CD4-positive, alpha-beta T cell treated with Interleukin-15 for 1 hour (primary cell): Measurements from ENCODE around the gene CHAT.

ENCODE experiments used
- DNase-seq: peaks from one replicate; pipeline ENCODE4 v3.0.0-alpha.2; 2020

The CHAT gene

DNA sequence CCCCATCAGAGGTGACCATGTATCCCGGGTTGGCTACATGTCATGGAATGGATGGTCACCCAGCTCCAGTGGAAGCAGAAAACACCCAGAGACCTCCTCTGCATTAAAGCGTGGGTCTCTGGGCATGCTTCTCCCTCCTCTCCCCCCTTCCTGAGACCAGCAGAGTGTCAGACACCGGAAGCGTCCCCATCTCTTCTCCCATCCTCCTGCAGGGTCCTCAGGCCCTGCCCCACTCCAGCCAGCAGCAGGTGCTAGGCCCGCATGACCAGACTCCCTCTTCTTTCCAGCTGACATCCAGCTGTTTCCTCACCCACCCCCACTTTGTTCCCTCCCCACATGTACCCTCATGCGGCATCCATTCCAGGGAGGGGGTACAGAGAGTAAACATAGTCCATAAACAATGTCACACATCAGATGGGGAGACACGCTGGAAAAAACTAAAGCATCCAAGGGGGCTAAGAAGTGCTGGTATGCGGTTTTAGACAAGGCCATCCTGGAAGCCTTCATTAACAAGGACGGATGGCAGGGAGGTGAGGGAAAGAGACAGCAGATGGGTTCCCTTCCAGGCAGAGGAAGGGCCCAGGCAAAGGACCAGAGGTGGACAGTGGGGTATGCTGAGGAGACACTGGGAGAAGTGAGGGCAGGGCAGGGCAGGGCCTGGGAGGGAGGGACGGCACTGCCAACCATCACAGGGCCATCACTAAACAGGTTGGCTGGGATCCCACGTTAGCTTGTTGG lies 16.2 kb upstream of the CHAT start:
- no peak for DNase-seq

DNA sequence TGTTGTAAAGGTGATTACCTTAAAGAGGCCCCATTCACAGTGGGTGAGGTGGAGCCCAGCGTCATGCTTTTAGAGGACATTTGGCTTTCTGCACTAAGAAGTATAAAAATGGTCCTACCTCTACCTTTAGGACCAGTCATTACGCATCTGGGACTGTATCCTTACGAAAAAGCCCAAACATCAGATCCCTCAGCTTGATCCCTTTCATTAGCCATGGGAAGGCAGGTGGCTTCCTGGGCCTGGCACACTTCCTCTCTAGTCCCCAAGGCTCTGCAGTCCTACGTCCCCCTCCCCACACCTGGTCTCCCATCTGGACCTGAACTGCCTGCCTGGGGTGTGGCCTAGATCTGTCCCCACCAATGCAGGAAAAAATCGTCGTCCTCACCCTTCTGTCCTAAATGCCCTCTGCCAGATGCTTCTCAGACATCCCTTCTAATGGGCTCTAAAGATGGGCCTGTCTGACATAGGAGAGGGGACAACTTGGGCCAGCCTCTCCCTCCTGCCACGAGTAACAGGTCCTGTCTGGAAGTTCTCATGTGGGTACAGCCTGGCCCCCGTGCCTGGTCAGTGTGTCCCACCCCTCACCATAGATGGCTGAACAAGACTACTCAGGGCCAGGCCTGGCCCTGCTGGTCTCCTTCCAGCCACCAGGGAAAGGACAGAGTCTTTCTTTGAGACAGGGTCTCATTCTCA lies 15.5 kb upstream of the CHAT start:
- DNase-seq, result no peak

DNA sequence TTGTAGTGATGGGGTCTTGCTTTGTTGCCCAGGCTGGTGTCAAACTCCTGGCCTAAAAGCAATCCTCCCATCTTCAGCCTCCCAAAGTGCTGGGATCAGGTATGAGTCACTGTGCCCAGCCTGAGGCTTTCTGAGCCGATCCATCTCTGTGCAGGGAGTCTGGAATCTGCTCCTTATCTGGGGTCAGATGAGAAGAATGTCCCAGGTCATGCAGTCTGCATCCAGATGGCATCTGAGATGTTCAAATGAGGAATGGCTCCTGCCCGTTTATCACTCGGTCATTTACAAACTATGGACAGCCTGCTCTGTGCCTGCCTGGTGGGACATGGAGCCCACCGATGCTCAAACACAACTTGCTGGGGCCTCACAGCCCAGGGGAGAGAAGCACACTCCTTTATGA lies 14.9 kb upstream of the CHAT start:
- no peak for DNase-seq

DNA sequence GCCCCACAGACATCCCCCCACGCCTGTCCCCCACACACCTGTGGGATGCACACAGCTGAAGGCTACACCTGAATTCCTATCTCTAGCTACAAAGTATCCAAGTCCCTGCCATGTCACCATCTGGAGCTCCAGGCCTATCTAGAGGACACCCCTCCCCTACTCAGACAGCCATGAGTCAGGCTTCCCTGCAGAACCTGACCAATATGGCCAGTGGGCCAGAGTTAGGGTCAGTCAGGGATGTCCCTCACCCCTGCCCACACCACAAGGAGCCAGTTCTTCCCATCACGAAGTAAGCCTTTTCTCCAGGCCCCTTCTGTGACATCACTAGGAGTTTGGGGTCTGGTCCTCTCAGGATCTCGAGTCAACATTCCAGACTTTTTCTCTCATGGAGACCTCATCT lies 14.3 kb upstream of the CHAT start:
- no peak for DNase-seq

DNA sequence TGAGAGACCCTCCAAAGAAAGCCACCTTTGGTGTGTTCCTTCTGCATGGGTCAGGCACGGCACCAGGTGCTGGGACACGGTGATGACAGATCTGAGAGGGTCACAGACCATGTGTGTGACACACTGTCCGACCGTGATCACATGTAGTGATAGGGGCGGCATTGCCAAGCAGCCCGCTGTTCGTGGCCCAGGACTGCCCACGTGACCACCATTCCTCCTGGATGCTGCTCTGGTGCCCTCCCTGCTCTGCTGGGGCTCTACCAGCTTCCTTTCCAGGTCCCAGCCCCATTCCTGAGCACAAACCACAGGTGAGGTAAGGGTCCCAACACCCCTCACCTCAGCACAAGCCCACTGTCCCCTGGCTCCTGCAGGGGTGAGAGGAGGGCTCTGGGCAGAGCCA lies 13.8 kb upstream of the CHAT start:
- DNase-seq, result no peak

DNA sequence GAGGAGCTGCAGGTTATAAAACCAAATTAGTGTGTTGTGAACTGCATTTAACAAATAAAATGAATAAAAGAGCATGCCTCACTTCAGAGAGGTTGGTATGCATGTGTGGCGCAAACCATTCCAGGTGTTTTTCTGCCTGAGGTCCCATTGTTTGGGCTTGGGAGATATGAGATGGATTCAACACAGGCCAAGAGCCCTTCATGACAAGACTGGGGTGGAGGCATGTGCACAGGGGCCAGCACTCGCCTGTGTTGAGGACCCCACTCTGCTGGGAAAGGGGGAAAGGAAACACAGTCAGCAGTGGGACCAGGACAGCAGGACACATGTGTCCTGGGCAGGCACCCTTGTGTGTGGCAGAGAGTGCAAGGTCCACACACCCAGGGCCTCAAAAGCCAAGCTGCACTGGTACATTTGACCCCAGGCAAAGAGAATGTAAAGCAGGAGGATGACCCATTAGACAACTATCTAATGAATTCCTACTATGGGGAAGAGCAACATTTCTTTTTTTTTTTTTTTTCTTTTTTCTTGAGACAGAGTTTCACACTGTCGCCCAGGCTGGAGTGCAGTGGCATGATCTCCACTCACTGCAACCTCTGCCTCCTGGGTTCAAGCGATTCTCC lies 12.9 kb upstream of the CHAT start:
- DNase-seq, result no peak

DNA sequence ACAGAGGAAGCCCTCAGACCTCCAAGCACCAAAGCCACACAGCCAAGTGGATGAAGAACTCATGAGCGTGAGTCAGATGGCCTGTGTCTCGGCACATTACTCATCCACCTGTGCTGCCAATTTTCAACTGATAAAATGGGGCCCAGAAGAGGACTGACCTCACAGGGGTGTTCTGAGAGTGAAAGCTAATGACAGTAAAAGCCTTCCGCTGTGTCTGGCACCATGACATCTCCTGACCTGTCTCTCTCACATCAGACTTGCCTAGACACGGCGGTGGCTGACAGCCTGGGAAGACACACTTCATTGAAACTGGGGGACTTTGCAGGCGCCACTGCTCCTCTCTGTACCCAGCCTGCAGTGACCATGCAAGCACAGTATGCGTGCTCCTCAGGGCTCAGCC lies 12.0 kb upstream of the CHAT start:
- no peak for DNase-seq

DNA sequence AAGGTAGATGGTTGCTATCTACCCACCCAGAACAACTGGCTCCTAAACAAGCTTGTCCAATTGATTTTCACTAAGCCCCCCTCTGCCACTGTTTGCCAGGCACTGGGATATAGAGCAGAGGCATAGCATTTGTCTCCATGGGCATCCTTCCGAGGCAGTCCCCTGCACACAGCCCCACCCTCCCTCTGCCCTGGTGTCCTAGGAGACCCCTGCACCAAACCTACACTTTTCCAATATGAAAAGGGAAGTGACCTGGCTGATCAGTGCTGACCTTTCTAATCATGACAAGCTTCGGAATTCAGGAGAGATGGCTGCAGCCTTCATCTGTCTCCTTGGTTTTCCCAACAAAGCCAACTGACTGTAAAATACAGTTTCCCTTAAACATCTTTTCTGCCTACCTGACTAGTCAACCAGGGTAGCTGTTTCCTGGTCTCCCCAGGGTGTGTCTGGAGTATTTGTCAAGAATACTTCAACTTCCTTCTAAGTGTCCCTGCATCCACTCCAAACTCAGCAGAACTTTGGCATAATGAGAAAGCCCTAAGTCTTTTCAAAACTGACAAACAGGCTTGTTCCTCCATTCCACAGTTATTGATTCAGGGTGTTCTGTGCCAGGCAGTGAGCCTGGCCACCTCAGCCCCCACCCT lies 11.3 kb upstream of the CHAT start:
- no peak for DNase-seq

DNA sequence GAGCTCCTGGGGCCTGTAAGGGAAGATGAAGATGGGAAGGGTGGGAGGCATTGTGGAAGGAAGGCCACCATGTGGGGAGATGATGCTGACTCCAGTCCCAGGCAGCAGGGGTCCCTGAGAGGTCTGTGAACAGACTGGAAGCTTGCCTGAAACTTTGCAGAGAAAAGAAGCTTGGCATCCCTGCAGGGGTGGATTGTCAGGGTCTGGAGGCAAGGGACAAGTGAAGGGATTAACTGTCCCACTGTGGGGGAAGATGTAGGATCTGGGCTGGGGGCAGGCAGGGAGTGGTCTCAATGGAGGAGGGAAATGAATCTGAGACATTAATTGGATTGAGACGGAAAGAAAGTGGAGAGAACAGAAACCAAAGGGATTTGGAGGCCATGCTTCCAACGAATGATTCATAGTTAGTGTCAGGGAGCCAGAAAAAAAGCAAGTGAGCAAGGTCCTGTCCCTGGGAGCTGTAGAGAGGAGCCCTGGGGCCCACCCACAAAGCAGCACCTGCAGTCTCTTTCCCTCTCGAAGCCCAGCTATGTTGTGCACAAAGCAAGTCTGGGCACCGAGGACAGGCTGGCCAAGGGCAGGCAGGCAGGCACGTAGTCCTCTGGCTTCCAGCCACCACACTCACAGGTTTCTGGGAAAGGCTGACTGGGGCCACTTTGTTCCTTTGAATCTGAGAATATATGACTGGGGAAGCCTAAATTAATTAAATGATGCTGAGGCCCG lies 8.5 kb upstream of the CHAT start:
- DNase-seq, result no peak

DNA sequence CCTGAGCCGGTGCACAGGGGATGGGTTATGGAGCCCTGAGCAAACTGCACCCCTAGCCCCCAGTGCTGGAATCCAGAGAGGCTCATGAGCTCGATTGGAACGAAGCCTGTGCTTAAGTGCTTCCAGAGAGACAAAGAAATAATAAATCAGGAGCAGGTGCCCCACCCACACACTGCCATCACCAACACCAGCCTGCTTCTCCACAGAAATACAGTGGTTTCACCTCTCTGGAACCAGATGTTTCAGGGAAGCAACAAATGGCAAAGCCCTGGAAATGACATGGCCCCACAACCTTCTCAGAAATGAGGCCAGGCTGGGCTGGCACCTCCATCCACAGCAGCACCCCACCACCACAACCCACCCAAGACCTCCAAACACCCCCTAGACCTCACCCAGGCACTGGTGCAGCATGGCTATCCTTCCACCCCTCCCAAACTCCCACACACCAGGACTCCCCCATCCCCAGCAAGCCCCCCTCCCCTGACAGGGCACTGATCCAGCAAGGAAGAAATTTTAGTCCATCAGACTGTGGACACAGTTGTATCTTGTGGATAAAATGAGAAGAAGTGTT lies 7.8 kb upstream of the CHAT start:
- no peak for DNase-seq

DNA sequence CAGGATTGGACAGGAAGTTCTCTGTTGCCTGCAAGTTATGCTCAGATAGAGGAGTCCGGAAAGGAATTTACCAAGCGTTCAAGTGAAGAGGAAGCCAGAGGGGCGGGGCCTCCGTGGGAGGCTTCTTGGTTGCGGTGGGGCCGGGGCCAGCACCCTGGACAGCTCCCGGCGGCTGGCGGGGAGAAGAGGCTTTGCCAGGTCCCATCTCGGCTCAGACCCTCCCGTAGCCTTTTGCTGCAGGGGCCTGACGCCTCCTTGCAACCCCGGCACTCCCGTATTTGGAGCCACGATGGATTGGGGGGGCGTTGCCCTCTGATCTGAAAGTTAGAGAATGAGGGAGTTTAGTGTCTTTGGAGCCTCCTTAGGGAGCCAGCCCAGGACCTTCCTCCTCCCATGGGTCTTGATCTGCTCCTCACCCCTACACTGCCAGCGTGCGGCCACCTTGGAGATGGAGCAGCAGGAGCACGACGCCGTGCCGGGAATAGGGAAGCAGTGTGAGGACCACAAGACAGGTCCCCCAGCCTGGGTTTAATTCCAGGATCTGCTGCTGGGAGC lies 6.8 kb upstream of the CHAT start:
- DNase-seq, result peak; percentile 56

DNA sequence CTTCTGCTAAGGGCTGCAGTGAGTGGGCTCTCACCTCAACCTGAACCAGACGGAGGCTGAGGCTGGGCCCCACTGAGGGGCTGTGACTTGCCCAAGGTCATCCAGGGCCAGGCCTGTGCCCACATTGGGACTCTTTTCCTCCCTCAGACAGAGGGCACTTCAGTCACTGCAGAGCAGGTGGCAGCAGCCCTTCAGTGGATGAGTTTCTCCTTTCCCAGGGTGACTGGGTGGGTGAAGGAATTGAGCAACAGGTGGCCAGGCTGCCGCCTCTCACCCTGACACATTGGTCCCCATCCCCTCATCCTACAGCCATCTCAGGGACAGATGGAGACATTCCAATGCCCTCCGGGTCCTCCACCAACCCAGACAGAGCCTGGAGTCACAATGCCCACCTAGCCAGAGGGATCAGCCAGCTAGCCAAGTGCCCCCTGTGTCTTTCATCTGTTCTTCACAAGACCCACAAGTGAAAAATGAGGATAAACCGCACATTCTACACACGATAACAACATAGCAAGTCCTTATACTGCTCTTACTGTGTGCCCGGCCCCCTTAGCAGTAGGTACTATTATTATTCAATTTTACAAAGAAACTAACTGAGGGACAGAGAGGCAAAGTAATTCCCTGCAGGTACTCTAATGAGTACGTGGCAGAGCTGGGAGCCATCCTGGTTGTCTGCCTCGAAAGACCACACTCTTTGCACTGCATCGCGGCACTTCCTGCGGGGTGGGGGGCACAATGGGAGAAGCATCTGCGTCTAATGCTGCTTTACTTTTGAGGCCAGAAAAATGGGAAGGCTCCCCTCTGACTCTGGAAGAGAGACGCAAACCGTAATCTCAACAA lies 5.5 kb upstream of the CHAT start:
- no peak for DNase-seq

DNA sequence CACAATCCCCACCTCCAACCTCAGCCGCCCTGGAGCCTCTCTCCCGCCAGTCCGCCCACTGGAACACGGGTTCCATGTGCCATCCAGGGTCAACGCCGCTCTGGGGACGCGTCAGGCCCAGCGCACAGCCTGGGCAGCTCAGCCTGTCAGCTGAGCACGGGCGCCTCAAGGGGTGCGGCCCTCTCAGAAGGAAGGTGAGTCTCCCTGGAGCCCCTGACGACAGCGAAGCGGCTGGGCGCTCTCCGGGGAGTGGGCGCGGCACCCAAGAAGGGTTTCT lies 4.9 kb upstream of the CHAT start:
- DNase-seq, result no peak

DNA sequence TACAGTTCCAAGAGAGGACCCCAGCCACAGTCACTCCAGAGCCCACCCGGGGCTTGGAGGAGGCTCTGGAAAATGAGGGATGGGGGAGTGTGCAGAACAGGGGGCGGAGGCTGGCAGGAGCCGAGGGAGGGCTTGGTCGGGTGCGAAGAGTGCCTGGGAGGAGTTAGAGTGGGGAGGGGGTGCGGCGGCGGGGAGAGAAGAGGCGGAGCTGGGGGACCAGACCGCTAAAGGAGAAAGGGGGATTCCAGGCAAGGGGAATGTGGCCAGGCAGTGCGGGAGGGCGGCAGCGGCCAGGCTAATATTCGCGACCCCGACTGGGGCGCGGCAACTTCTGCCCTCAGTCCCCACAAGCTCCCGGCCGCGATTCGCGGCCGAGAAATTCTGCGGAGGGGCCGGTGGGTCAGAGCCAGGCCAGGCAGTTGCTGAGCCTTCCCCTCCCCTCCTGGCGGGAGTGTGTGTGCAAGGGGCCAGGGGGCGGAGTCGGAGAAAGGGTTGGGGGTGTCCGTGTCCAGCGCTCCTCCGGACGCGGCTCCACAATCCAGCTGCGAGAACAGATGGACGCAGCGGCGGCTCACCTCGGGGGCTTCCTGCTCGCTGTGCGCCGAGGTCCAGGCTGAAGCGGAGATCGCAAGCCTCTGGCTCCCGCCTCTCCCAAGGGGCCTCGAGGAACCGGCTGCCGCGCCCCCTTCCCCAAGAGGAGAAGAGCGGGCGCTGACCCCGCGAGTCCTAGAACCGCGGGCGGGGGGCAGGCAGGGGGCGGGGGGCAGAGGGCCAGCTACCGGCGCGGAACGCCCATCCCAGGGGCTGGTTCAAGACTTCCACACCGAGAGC lies 4.3 kb upstream of the CHAT start:
- no peak for DNase-seq

DNA sequence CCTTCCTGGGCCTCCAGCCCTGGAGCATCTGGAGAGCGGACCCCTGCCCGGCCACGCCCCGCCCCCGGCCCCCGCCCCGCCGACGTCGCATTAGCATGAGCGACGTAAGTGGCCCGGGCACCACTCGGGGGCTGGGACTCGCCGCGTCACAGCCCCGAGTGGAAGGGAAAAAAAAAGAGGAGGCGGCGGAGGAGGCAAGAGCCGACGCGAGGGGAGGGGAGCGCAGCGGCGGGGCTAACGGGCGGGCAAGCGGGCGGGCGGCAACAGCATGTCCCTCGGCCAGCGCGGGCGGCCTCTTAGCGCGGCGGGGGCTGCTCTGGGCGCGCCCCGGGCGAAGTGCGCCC lies 3.8 kb upstream of the CHAT start, which contains the start of gene SLC18A3:
Gene SLC18A3, plus strand, starts transcription at position 197 of the 344 bp plus-strand sequence. CDS start 431 bp downstream, outside the sequence.
- no peak for DNase-seq

DNA sequence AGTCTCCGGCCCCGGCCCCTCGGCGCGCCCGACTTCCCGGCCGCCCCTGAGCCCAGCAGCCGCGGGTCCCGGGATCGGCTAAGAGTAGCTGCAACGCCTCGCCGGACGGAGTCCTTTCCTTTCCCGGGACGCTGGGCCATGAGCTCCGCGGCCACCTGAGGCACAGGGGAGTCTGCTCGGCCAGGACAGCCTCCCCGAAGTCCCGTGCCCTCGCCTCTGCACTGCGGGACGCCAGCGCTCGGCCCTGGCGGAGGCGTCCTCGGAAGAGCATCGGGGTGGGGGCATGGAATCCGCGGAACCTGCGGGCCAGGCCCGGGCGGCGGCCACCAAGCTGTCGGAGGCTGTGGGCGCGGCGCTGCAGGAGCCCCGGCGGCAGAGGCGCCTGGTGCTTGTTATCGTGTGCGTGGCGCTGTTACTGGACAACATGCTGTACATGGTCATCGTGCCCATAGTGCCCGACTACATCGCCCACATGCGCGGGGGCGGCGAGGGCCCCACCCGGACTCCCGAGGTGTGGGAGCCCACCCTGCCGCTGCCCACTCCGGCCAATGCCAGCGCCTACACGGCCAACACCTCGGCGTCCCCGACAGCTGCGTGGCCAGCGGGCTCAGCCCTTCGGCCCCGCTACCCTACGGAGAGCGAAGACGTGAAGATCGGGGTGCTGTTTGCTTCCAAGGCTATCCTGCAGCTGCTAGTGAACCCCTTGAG lies 3.2 kb upstream of the CHAT start:
- no peak for DNase-seq

DNA sequence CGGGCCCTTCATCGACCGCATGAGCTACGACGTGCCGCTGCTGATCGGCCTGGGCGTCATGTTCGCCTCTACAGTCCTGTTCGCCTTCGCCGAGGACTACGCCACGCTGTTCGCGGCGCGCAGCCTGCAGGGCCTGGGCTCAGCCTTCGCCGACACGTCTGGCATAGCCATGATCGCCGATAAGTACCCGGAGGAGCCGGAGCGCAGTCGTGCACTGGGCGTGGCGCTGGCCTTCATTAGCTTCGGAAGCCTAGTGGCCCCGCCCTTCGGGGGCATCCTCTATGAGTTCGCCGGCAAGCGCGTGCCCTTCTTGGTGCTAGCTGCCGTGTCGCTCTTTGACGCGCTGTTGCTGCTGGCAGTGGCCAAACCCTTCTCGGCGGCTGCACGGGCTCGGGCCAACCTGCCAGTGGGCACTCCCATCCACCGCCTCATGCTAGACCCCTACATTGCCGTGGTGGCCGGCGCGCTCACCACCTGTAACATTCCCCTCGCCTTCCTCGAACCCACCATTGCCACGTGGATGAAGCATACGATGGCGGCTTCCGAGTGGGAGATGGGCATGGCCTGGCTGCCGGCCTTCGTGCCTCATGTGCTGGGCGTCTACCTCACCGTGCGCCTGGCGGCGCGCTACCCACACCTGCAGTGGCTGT lies 2.5 kb upstream of the CHAT start:
- no peak for DNase-seq

DNA sequence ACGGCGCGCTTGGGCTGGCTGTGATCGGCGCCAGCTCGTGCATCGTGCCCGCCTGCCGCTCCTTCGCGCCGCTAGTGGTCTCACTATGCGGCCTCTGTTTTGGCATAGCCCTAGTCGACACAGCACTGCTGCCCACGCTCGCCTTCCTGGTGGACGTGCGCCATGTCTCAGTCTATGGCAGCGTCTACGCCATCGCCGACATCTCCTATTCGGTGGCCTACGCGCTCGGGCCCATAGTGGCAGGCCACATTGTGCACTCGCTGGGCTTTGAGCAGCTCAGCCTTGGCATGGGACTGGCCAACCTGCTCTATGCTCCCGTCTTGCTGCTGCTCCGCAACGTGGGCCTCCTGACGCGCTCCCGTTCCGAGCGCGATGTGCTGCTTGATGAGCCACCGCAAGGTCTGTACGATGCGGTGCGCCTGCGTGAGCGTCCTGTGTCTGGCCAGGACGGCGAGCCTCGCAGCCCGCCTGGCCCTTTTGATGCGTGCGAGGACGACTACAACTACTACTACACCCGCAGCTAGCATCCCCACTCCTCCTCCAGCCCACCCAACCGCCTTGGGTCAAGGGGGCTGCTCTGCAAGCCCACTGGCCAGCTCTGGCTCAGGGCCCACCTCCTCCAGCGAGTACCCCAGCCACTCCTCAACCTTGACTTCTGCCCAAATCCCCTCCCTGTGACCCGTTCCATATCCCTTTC lies 1.9 kb upstream of the CHAT start:
- DNase-seq, result no peak
